ENCODE results near the gene ACOT8.

The ACOT8 gene

GRCh38 chr20:45853484-45853883 is 3.7 kb downstream of the ACOT8 start:
- no peaks in the 10 kb centered on the region for H3K9me3 ChIP-seq
- no peak overlapping the region for H3K27ac ChIP-seq
- peaks cover 66% of the 10 kb centered on the region for H3K36me3 ChIP-seq
- no peak overlapping the region for H3K4me3 ChIP-seq (ENCODE audit: low read depth in 1 of 2, low read length in 1 of 2)
- TF ChIP-seq CTCF (IDR thresholded peaks at IDR 0.05), result no peak
- H3K27me3 ChIP-seq, result no peaks in the 10 kb centered on the region
- H3K4me1 ChIP-seq (ENCODE audit: control insufficient read depth in 1 of 2, insufficient read depth in 1 of 2, low read depth in 1 of 2, low read length in 1 of 2), result peaks cover 22 to 23% of the 10 kb centered on the region in 2 experiments

GRCh38 chr20:45852326-45852725 is 4.9 kb downstream of the ACOT8 start:
- Histone ChIP-seq H3K4me3 (ENCODE audit: low read depth in 1 of 2, low read length in 1 of 2) (no peak overlapping the region), H3K36me3 (peaks cover 77% of the 10 kb centered on the region), H3K27me3 (no peaks in the 10 kb centered on the region), H3K27ac (no peak overlapping the region), H3K4me1 (ENCODE audit: control insufficient read depth in 1 of 2, insufficient read depth in 1 of 2, low read depth in 1 of 2, low read length in 1 of 2) (peaks cover 12 to 14% of the 10 kb centered on the region in 2 experiments), H3K9me3 (no peaks in the 10 kb centered on the region)
- no peak for TF ChIP-seq CTCF (IDR thresholded peaks at IDR 0.05)

GRCh38 chr20:45851501-45851900 is 5.7 kb downstream of the ACOT8 start:
- H3K27me3 ChIP-seq, result no peaks in the 10 kb centered on the region
- H3K36me3 ChIP-seq, result peaks cover 85% of the 10 kb centered on the region
- no peaks in the 10 kb centered on the region for H3K9me3 ChIP-seq
- no peak overlapping the region for H3K4me3 ChIP-seq (ENCODE audit: low read depth in 1 of 2, low read length in 1 of 2)
- no peak for TF ChIP-seq CTCF (IDR thresholded peaks at IDR 0.05)
- peaks cover 8% of the 10 kb centered on the region in 2 experiments for H3K4me1 ChIP-seq (ENCODE audit: control insufficient read depth in 1 of 2, insufficient read depth in 1 of 2, low read depth in 1 of 2, low read length in 1 of 2)
- no peak overlapping the region for H3K27ac ChIP-seq

- H3K36me3 ChIP-seq, result peaks cover 91% of the 10 kb centered on the region
- H3K27me3 ChIP-seq, result no peaks in the 10 kb centered on the region
- no peak for TF ChIP-seq CTCF (IDR thresholded peaks at IDR 0.05)
- H3K4me3 ChIP-seq (ENCODE audit: low read depth in 1 of 2, low read length in 1 of 2), result no peak overlapping the region
- no peaks in the 10 kb centered on the region for H3K9me3 ChIP-seq
- H3K4me1 ChIP-seq (ENCODE audit: control insufficient read depth in 1 of 2, insufficient read depth in 1 of 2, low read depth in 1 of 2, low read length in 1 of 2), result peaks cover 2 to 3% of the 10 kb centered on the region in 2 experiments
- H3K27ac ChIP-seq, result no peak overlapping the region
Measured at GRCh38 chr20:45850926-45851325, 6.3 kb downstream of the ACOT8 start.

- no peaks in the 10 kb centered on the region for H3K27me3 ChIP-seq
- no peaks in the 10 kb centered on the region for H3K9me3 ChIP-seq
- H3K4me1 ChIP-seq (ENCODE audit: control insufficient read depth in 1 of 2, insufficient read depth in 1 of 2, low read depth in 1 of 2, low read length in 1 of 2), result no peaks in the 10 kb centered on the region
- H3K27ac ChIP-seq, result no peak overlapping the region
- H3K36me3 ChIP-seq, result peaks cover 98% of the 10 kb centered on the region
- H3K4me3 ChIP-seq (ENCODE audit: low read depth in 1 of 2, low read length in 1 of 2), result no peak overlapping the region
- TF ChIP-seq CTCF (IDR thresholded peaks at IDR 0.05), result no peak
Measured at GRCh38 chr20:45850238-45850637, 7.0 kb downstream of the ACOT8 start.
